ENCODE measurements around the gene TRMT5. TPM values are rescaled to one million over a fixed set of nuclear protein-coding genes. Genes with fewer than 3 reads are reported as not detected.

Gene TRMT5
- total RNA-seq, 1 donor = 16.0 TPM

- no peak for DNase-seq (ENCODE audit: low read depth)
- no peak overlapping the region for H3K4me3 ChIP-seq (ENCODE audit: low read depth, low read length)
- TF ChIP-seq, protein P1, sequence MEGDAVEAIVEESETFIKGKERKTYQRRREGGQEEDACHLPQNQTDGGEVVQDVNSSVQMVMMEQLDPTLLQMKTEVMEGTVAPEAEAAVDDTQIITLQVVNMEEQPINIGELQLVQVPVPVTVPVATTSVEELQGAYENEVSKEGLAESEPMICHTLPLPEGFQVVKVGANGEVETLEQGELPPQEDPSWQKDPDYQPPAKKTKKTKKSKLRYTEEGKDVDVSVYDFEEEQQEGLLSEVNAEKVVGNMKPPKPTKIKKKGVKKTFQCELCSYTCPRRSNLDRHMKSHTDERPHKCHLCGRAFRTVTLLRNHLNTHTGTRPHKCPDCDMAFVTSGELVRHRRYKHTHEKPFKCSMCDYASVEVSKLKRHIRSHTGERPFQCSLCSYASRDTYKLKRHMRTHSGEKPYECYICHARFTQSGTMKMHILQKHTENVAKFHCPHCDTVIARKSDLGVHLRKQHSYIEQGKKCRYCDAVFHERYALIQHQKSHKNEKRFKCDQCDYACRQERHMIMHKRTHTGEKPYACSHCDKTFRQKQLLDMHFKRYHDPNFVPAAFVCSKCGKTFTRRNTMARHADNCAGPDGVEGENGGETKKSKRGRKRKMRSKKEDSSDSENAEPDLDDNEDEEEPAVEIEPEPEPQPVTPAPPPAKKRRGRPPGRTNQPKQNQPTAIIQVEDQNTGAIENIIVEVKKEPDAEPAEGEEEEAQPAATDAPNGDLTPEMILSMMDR (IDR thresholded peaks at IDR 0.05; ENCODE audit: insufficient read depth, low read depth, low read length) = no peak
Measured at GRCh38 chr14:60951776-60952435, 29.0 kb downstream of the TRMT5 start.

DNA sequence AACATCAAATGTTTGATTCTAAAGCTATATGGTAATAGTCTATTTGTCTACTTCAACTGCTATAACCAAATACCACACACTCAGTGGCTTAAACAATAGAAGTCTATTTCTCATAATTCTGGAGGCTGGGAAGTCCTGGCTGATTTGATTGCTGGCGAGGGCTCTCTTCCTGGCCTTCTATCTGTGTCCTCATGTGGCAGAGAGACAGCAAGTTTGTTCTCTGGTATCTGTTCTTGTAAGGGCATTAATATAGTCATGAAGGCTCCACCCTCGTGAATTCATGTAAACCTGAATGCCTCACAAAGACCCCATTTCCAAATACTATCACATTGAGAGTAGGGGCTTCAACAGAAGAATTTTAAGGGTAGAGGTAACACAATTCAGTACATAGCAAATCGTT is 34.1 kb downstream of the TRMT5 start:
- TF ChIP-seq, protein P1 (IDR thresholded peaks at IDR 0.05; ENCODE audit: insufficient read depth, low read depth, low read length) = no peak

DNA sequence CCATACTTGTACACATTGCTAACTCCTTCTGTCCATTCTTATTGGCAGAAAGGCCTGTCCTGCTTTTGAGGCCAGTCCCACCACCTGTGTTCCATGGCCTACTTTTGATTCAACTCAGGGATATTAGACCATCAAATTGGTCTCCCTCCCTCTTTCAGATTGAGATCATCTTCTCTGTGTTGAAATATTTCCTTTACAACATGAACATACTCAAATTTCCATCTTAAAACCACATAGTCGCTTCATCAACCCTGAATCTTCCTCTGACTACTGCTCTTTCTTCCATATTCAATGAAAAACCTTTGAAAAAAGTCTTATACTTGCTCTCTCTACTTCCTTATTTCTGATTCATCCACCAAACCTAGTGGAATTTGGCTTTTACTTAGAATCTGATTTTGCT is 34.9 kb downstream of the TRMT5 start:
- TF ChIP-seq, protein P1 (IDR thresholded peaks at IDR 0.05; ENCODE audit: insufficient read depth, low read depth, low read length) = no peak
- H3K4me3 ChIP-seq (ENCODE audit: low read depth, low read length) = no peak overlapping the region
- no peak for DNase-seq (ENCODE audit: low read depth)

More for the DNA sequence above, 34.1 kb downstream of the TRMT5 start:
- H3K4me3 ChIP-seq (ENCODE audit: low read depth, low read length) = no peak overlapping the region
- no peak for DNase-seq (ENCODE audit: low read depth)

- TF ChIP-seq, protein P1 (IDR thresholded peaks at IDR 0.05; ENCODE audit: insufficient read depth, low read depth, low read length) = no peak
- no peak overlapping the region for H3K4me3 ChIP-seq (ENCODE audit: low read depth, low read length)
- DNase-seq (ENCODE audit: low read depth) = no peak
Measured at GRCh38 chr14:60944204-60944603, 36.7 kb downstream of the TRMT5 start.

DNA sequence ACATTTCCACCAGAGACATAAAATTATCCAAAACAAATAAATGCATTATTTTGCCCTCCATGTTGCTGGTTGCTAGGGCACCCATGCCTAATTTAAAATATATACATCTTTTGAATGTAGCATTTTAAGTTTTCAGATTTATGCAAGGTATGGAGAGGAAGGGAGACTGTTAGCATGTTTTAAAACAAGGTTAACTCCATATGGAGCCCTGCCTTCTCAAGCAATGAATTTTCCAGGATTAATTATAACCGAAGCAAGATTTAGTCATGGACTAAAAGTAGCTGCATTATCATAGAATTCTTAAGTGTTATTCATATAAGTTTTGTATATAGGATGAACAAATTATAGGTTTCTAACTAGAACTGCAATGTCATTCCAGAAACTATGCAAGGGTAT is 37.2 kb downstream of the TRMT5 start:
- H3K4me3 ChIP-seq (ENCODE audit: low read depth, low read length) = no peak overlapping the region
- TF ChIP-seq, protein P1 (IDR thresholded peaks at IDR 0.05; ENCODE audit: insufficient read depth, low read depth, low read length) = no peak
- DNase-seq (ENCODE audit: low read depth) = no peak

GRCh38 chr14:60935319-60935718 is 45.6 kb downstream of the TRMT5 start:
- no peak for DNase-seq (ENCODE audit: low read depth)
- H3K4me3 ChIP-seq (ENCODE audit: low read depth, low read length) = no peak overlapping the region
- TF ChIP-seq, protein P1 (IDR thresholded peaks at IDR 0.05; ENCODE audit: insufficient read depth, low read depth, low read length) = no peak

Data from fibroblast of villous mesenchyme (primary cell).